PC-3 (cell line): Measurements from ENCODE around the gene TEFM. TPM values are rescaled to one million over a fixed set of nuclear protein-coding genes. Genes with fewer than 3 reads are reported as not detected.
"Not testable (repeated sequence)": the region's sequence is repeated elsewhere in the genome, so short reads cannot be mapped to it uniquely, and the experiment has no call there.

Experiments
- ATAC-seq: fragments of 200-7000 bp; cut with Tn5 transposase; 2 replicates; pipeline ENCODE4 v1.9.1; 2020; ENCODE audit warnings: mild to moderate bottlenecking, moderate library complexity
- BruUV-seq: library from RNA; stranded (reverse); fragments of 400-500 nt; replicated peaks from 2 replicates; lab custom pipeline; 2021; lab: Mats Ljungman, UMichigan
- CTCF ChIA-PET: fragments of 300-600 bp; sonication (Branson Sonifier 250); formaldehyde crosslinking; loops from one replicate; lab custom pipeline; 2022; ENCODE audit warnings: antibody characterized with exemption; lab: Charles Lee
- POLR2A ChIA-PET: fragments of 300-600 bp; sonication (Branson Sonifier 250); formaldehyde crosslinking; loops from one replicate; lab custom pipeline; 2022; ENCODE audit warnings: antibody characterized with exemption; ENCODE audit not compliant: unreplicated experiment; lab: Charles Lee
- DNase-seq: peaks from one replicate; pipeline ENCODE4 v3.0.0-alpha.2; 2015
- H2AFZ ChIP-seq: fragments of 300-600 bp; sonication (generic); 2 replicates; pipeline ENCODE4 v1.6.0; 2016; ENCODE audit warnings: antibody characterized with exemption, low read length
- H3F3A ChIP-seq: fragments of 300-600 bp; sonication (generic); one replicate; pipeline ENCODE4 v1.6.0; 2017; ENCODE audit warnings: antibody characterized with exemption, low read length, control low read depth, mild to moderate bottlenecking; ENCODE audit not compliant: unreplicated experiment
- H3K27ac ChIP-seq: fragments of 300-600 bp; sonication (generic); 2 replicates; pipeline ENCODE4 v1.5.1; 2016; ENCODE audit warnings: mild to moderate bottlenecking, low read length
- H3K27me3 ChIP-seq: fragments of 300-600 bp; sonication (generic); 2 replicates; pipeline ENCODE4 v1.6.1; 2016; ENCODE audit warnings: low read length, mixed read lengths
- H3K36me3 ChIP-seq: fragments of 300-600 bp; sonication (generic); 2 replicates; pipeline ENCODE4 v1.6.1; 2016; ENCODE audit warnings: low read depth, mixed run types, low read length, mixed read lengths
- H3K4me1 ChIP-seq: fragments of 300-600 bp; sonication (generic); 2 replicates; pipeline ENCODE4 v1.5.1; 2016; ENCODE audit warnings: low read length; ENCODE audit not compliant: insufficient read depth
- H3K4me2 ChIP-seq: fragments of 300-600 bp; sonication (generic); 2 replicates; pipeline ENCODE4 v1.6.0; 2016; ENCODE audit warnings: low read length
- H3K4me3 ChIP-seq: fragments of 300-600 bp; sonication (generic); 2 replicates; pipeline ENCODE4 v1.5.1; 2016; ENCODE audit warnings: mild to moderate bottlenecking, low read length, mixed read lengths
- H3K79me2 ChIP-seq: fragments of 300-600 bp; sonication (generic); 2 replicates; pipeline ENCODE4 v1.6.1; 2017; ENCODE audit warnings: low read length, mixed read lengths
- H3K9ac ChIP-seq: fragments of 300-600 bp; sonication (generic); 2 replicates; pipeline ENCODE4 v1.6.0; 2016; ENCODE audit warnings: mild to moderate bottlenecking, low read length
- H3K9me2 ChIP-seq: fragments of 300-600 bp; sonication (generic); replicated peaks from 2 replicates; pipeline ENCODE4 v1.6.1; 2016; ENCODE audit warnings: mixed run types, low read length, mixed read lengths
- H3K9me3 ChIP-seq: fragments of 300-600 bp; sonication (generic); 2 replicates; pipeline ENCODE4 v1.6.1; 2016; ENCODE audit warnings: low read length, mixed read lengths
- H4K20me1 ChIP-seq: fragments of 300-600 bp; sonication (generic); 2 replicates; pipeline ENCODE4 v1.6.1; 2016; ENCODE audit warnings: low read length, mixed read lengths
- EZH2 ChIP-seq: fragments of 300-600 bp; sonication (generic); IDR thresholded peaks from one replicate; pipeline ENCODE4 v1.6.1; 2017; ENCODE audit warnings: antibody characterized with exemption, mild to moderate bottlenecking, low read length; ENCODE audit not compliant: unreplicated experiment
- EZH2phosphoT487 ChIP-seq: fragments of 300-600 bp; sonication (generic); IDR thresholded peaks from 2 replicates; pipeline ENCODE4 v1.6.1; 2018; ENCODE audit warnings: mild to moderate bottlenecking, antibody characterized with exemption, low read length, borderline replicate concordance
- intact Hi-C: fragments of 100-400 bp; cut with micrococcal nuclease; formaldehyde crosslinking; loops from 2 replicates; pipeline ENCODE4 v1.9.0; 2023
- total RNA-seq: library from RNA; depleted of rRNA; stranded (reverse); fragments of >200 nt; gene quantifications from 2 replicates; pipeline ENCODE4 v1.2.3, GENCODE V29; 2014
- TF ChIP-seq, protein P1 (sequence below): fragments of 300-600 bp; sonication (generic); conservative IDR thresholded peaks from 2 replicates; pipeline ENCODE4 v1.5.1; 2017; ENCODE audit warnings: antibody characterized with exemption, low read depth, mild to moderate bottlenecking, low read length

TEFM gene
- total RNA-seq, 1 experiment from 2014 or later = 11.3 TPM

DNA sequence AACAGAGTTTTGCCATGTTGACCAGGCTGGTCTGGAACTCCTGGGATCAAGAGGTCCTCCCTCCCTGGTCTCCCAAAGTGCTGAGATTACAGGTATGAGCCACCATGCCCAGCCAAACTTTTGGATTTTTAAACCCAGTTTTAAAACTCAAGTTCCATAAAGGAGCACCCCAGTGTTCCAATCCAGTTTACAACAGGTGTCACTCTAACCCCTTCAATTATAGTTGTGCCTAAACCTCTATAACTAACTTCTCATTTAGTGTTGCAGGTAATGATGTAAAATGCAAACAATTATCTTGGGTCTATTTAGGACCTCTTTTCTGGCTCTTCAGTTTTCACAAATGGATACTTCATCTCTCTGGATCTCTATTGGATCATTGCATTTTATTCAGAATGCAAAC, 7.9 kb upstream of the TEFM start:
- intact Hi-C loops = no loop called here
- Histone ChIP-seq H3K4me1 (no peaks in the 10 kb centered on the region), H3F3A (no peaks in the 10 kb centered on the region), H3K4me3 (no peak overlapping the region), H3K9me3 (no peaks in the 10 kb centered on the region), H3K36me3 (no peaks in the 10 kb centered on the region), H3K27me3 (no peaks in the 10 kb centered on the region), H3K4me2 (no peak overlapping the region), H3K9ac (no peak overlapping the region), H3K9me2 (no peaks in the 10 kb centered on the region), H4K20me1 (no peaks in the 10 kb centered on the region), H3K79me2 (no peaks in the 10 kb centered on the region), H3K27ac (no peak overlapping the region), H2AFZ (no peak overlapping the region)
- BruUV-seq = no TSS peak
- no peak for ATAC-seq
- ChIA-PET POLR2A (no interaction called here), CTCF (no interaction called here)
- TF ChIP-seq EZH2 (no peak), EZH2phosphoT487 (no peak)
- TF ChIP-seq, protein P1, sequence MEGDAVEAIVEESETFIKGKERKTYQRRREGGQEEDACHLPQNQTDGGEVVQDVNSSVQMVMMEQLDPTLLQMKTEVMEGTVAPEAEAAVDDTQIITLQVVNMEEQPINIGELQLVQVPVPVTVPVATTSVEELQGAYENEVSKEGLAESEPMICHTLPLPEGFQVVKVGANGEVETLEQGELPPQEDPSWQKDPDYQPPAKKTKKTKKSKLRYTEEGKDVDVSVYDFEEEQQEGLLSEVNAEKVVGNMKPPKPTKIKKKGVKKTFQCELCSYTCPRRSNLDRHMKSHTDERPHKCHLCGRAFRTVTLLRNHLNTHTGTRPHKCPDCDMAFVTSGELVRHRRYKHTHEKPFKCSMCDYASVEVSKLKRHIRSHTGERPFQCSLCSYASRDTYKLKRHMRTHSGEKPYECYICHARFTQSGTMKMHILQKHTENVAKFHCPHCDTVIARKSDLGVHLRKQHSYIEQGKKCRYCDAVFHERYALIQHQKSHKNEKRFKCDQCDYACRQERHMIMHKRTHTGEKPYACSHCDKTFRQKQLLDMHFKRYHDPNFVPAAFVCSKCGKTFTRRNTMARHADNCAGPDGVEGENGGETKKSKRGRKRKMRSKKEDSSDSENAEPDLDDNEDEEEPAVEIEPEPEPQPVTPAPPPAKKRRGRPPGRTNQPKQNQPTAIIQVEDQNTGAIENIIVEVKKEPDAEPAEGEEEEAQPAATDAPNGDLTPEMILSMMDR = no peak
- no peak for DNase-seq

DNA sequence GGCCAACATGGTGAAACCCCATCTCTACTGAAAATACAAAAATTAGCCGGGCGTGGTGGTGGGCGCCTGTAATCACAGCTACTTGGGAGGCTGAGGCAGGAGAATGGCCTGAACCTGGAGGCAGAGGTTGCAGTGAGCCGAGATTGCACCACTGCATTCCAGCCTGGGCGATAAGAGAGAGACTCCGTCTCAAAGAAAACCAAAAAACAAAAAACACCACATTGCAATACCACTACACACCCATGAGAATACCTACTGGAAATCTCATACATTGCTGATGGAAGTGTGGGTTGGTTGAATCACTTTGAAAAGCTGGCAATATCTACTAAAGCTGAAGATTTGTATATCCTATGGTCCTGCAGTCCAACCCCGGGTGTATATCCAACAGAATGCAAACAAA, 4.1 kb upstream of the TEFM start:
- H3K9me3 ChIP-seq, H3K4me2 ChIP-seq, H2AFZ ChIP-seq, H3F3A ChIP-seq, H3K9ac ChIP-seq, H3K36me3 ChIP-seq, ATAC-seq, DNase-seq, H3K4me1 ChIP-seq, H3K79me2 ChIP-seq, CTCF ChIA-PET, H3K27me3 ChIP-seq, H3K4me3 ChIP-seq, H3K27ac ChIP-seq, BruUV-seq, intact Hi-C loops, POLR2A ChIA-PET, H3K9me2 ChIP-seq, H4K20me1 ChIP-seq: not testable (repeated sequence)

DNA sequence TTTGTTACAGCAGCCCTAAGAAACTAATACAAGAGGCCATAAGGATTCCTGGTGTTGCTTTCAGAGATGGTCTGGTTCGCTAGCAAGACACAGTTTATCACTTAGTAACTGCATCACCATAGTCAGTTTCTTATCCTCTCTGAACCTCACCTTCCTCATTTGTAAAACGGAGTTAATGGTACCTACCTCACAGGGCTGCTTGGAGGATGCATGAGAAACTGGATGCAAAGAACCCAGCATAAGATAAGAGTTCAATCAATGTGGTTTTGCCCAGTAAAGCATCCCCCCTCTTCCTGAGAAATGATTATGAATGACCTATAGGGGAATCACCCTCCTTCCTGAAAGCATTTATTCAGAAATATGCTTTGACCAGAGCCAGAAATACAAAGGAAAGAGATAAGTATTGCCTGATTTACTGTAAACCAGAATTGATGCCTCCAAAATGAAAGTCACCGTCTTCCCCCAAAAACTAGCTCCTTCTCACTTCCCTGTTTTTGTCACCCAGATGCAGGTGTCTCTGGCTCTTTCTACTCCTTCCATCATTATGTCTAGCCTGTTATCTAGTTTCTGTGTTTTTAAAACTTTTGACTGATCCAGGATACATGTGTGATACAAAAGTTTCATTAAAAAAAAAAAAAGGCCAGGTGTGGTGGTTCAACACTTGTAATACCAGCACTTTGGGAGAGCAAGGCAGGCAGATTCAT, 2.8 kb upstream of the TEFM start:
- no peak overlapping the region for H2AFZ ChIP-seq
- no peaks in the 10 kb centered on the region for H3F3A ChIP-seq
- no peak overlapping the region for H3K4me2 ChIP-seq
- no peaks in the 10 kb centered on the region for H3K27me3 ChIP-seq
- H3K79me2 ChIP-seq = peaks cover 14% of the 10 kb centered on the region
- CTCF ChIA-PET = no interaction called here
- H3K9me3 ChIP-seq = no peaks in the 10 kb centered on the region
- no peaks in the 10 kb centered on the region for H3K36me3 ChIP-seq
- no peaks in the 10 kb centered on the region for H4K20me1 ChIP-seq
- no peak for DNase-seq
- no peaks in the 10 kb centered on the region for H3K4me1 ChIP-seq
- no peaks in the 10 kb centered on the region for H3K9me2 ChIP-seq
- no peak for ATAC-seq
- no TSS peak for BruUV-seq
- intact Hi-C loops = loop anchor here (5.0 kb wide), 1 partner anchor 63 kb away; the partner anchor contains the start of gene RNF135
- no peak overlapping the region for H3K27ac ChIP-seq
- no peak for TF ChIP-seq EZH2
- no peak for TF ChIP-seq EZH2phosphoT487
- TF ChIP-seq, protein P1 = no peak
- H3K9ac ChIP-seq = no peak overlapping the region
- H3K4me3 ChIP-seq = no peak overlapping the region
- POLR2A ChIA-PET = no interaction called here
